ENCODE data around the gene KRTAP3-3.

KRTAP3-3 gene

DNA sequence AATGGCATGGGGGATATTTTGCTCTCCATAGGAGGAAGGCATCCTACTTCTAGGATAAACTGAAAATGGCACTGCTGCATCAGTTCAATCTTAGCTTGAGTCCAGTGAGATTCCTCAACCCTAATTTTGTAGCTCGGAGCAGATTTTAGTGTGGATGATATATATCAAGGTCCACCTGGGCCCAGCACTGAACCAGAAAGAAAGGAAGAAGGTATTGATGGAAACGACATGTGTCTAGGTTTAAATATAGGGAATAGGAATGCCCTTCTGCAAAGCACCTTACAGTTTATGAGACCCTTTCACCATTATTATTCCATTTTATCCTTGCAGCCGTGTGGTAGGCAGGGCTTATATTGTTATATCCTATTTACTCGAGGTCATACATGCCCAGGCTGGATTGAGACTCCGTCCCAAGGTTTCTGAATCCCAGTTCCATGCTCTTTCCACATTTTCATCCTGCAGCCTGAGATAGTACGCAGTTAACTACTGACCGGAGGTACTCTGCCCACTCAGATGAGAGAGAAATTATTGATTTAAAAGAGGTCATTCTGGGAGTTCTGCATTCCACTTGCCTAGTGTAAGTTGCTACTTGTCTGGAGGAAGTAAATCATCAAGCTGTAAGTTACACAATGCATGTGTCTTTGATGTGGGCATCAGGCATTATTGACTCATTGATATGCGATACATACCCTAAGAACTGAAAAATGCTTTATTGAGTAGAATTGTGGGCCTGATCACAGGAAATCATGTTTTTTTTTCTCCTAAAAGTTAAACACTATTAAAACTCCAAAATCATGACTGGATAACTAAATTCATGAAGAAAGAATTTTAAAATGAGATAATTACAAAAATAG, 37.3 kb downstream of the KRTAP3-3 start:
- no peak for DNase-seq

DNA sequence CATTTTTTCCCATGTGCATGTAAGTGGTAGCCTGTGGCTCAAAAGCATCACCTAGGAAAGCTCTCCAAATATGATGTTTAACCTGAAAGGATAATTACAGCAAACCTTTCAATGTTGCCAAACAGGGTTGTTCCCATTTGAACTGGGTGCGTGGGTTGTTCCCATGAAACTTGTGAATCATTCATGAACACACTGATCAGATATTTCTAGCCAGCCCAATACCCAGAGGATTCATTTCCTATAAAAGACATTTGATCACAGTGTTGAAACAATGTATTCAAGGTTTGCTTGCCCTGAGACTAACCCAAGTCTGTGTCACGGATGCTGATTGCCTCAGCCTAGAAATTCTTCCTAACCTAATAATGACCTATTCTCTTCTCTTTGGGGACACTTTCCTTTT, 40.1 kb downstream of the KRTAP3-3 start:
- no peak for DNase-seq

DNA sequence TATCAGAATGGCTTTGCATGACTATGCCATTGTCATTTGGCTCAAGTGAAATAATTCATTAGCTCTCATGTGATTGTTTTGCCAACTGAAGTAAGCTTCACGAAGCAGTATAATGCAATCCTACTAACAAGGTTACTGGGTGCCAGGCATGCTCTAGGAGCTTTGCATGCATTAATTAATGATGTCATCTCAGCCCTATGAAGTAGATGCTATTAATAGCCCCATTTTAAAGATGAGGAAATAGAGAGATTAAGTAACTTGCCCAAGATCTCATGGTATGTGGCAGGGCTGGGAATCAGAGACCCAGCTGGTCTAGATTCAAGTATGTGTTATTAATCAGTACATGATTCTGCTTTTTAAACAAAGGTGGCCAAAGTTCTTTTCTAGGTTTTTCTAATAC, 41.3 kb downstream of the KRTAP3-3 start:
- no peak for DNase-seq

DNA sequence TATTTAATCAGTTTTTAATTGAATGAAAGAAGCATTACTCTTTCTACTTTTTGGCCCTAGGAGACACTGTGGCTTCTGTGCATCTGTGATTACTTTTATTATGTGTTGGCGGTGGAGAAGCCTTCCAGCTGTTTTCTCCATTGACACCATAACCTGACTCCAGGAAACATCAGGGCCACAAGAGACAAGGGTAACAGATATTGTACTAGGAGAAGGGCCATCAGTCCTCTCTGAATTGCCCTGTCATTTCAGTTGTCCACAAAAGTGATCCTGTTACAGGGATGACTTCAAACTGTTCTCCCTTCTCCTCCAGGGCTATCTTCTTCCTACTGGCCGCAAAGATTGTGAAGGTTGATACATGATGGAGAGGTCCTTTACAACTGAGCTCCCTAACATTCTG, 41.8 kb downstream of the KRTAP3-3 start:
- no peak for DNase-seq

DNA sequence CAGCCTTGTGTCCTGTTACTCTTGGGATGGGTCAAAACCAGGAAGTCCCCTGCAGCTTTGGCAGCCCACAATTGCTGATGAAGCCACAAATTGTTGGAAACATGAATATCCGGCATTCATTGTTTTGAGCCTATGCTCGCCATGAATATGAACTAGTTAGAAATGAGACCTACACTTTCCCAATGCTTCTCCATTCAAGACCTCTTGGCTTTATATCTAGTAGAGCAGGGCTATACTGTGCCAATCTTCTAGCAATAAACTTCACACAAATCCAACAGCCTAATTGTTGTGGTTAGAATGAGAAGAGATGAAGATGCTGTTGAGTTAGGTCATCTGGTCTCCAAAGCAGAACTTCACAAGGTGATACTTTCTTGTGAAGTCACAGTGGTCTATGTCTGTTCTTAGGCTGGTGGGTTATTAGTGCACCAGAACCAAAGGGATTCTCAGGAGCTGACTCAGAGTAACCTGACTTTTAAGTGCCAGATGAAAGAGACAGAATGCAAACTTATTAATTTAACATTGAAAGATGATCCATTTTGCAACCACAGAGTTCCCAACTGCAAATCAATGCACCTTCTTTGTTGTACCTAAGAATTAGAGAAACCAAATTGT, 42.8 kb downstream of the KRTAP3-3 start:
- no peak for DNase-seq

DNA sequence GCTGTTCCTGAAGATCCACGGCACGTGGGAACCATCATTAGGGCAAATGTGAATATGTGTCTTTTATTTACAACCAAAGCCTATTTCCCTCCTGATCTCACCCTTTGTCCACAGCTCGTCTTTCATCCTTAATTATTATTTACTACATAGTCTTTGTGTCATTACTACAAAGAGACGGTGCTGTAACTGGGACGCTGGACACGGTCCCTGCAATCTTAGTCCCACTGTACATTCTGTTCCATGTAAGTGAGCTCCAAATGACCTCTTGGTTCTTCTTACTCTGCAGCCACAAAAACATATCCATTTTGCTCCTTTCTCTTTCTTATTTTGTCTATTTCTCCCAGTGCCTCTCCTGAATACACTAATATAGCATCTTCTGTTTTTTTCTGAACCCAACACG, 43.8 kb downstream of the KRTAP3-3 start:
- no peak for DNase-seq

DNA sequence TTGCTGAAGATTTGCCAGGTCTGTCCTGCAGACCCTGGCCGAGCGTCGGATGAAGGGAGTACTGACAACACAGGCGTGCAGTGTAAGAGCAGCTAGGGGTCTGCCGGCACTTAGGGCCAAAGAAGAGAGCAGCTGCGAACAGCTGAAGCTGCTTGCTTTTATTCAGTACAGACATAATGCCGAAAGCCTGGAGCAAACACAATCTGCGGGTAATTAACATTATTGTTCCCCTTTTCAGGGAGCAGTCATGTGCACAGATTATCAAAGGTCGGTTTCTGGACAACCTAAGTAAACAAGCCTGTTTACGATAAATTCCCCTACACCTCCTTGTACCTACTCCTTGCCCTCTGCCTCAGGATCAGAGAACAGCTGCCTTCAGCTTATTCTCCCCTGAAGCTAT, 44.5 kb downstream of the KRTAP3-3 start:
- DNase-seq = no peak

DNA sequence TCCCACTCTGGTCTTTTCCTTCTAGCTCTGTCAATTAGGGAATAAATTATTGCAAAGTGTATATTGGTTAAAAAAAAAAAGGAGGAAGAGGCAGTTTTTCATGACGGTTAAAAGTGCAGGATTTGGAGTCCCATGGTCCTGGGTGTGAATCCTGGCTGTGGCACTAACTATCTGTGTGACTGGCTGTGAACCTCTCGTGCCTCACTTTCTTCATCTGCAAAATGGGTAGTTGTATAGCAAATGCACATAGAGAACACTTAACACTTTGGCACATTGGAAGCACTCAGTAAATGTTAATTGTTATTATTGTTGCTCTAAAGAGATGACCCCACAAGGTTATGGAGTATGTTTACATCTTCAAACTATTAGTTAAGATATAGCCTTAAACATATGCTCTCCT, 46.0 kb downstream of the KRTAP3-3 start:
- no peak for DNase-seq

DNA sequence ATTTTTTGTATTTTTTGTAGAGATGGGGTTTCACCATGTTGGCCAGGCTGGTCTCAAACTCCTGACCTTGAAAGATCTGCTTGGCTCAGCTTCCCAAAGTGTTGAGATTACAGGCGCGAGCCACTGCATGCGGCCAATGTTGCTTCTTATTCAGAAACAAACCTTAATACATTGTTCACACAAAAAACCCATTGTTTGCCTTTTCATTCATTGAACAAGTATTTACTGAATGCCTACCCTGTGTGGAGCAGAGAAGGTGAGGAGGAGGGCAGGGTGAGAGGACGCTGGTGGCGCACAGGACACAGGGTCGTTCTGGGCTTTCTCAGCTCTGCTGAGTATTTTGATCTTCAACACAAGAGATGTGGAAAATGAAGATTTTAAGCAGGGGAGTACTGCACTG, 48.5 kb downstream of the KRTAP3-3 start:
- no peak for DNase-seq

DNA sequence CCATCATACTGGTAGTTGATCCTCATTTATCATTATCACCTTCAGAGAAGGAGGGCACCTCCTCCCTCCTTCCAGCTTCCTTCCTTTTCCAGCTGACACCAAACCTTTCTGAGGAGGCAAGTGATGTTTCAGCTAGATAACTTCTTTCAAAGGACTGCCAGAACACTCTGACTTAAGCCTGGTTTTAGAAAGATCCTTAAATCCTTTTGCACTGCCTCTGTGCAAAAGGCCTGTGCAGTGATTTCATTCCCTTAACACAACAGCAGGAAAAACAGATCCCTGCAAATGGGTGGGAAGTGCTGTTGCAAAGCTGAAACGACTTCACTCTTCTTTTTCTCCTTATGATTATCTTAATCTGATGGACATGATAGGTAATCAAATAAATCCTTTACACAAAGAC, 49.4 kb downstream of the KRTAP3-3 start:
- no peak for DNase-seq

All from NCI-H2107 (cell line).